H4 (cell line): Measurements from ENCODE around the gene SPDYA. TPM values are rescaled to one million over a fixed set of nuclear protein-coding genes. Genes with fewer than 3 reads are reported as not detected.

Experiments
- total RNA-seq: library from RNA; depleted of rRNA; stranded (reverse); fragments of >200 nt; shearing (Covaris generic); gene quantifications from 2 replicates; pipeline ENCODE4 v1.2.3, GENCODE V29; 2014; rRNA removed

SPDYA gene
- total RNA-seq, 1 experiment from 2014 or later: not detected

Other genes with a start within 250 kb of the SPDYA start
- 76.5 and 96.0 TPM in 2 replicates for gene PPP1CB, start 59.0 kb upstream of the SPDYA start, total RNA-seq
- 5.3 and 8.2 TPM in 2 replicates for gene TRMT61B, start 59.5 kb downstream of the SPDYA start, total RNA-seq
- 35.8 and 53.2 TPM in 2 replicates for gene WDR43, start 83.8 kb downstream of the SPDYA start, total RNA-seq
- 0.21 TPM in 1 of 2 replicates, not detected in the other for gene TOGARAM2, start 170.5 kb downstream of the SPDYA start, total RNA-seq